Chondrocyte (in vitro differentiated cells): Measurements from ENCODE around the gene STK32B. TPM values are rescaled to one million over a fixed set of nuclear protein-coding genes. Genes with fewer than 3 reads are reported as not detected.

Experiments used
- DNase-seq: peaks from one replicate; pipeline ENCODE4 v3.0.0; 2021; ENCODE audit warnings: mixed read lengths, low spot score
- H3K27ac Mint-ChIP-seq: one replicate; pipeline ENCODE4 v1.8.0; 2021; ENCODE audit warnings: mild to moderate bottlenecking, moderate library complexity, mixed read lengths; ENCODE audit not compliant: unreplicated experiment
- H3K27me3 Mint-ChIP-seq: 2 replicates; pipeline ENCODE4 v1.8.0; 2021; ENCODE audit warnings: low read depth, mixed read lengths
- H3K36me3 Mint-ChIP-seq: 2 replicates; pipeline ENCODE4 v1.8.0; 2021; ENCODE audit warnings: low read depth, mixed read lengths
- H3K4me1 Mint-ChIP-seq: 2 replicates; pipeline ENCODE4 v1.8.0; 2021; ENCODE audit warnings: low read depth, mild to moderate bottlenecking, mixed read lengths
- H3K4me3 Mint-ChIP-seq: one replicate; pipeline ENCODE4 v1.8.0; 2021; ENCODE audit warnings: mild to moderate bottlenecking, moderate library complexity, mixed read lengths; ENCODE audit not compliant: unreplicated experiment
- H3K9me3 Mint-ChIP-seq: 2 replicates; pipeline ENCODE4 v1.8.0; 2021; ENCODE audit warnings: low read depth, mixed read lengths
- total RNA-seq: library from RNA; stranded (reverse); gene quantifications from 3 replicates; pipeline ENCODE4 v1.2.1, GENCODE V29; 2021
- TF ChIP-seq, protein P1 (sequence below): fragments of 200-600 bp; sonication (generic); IDR thresholded peaks from 2 replicates; pipeline ENCODE4 v1.5.0; 2021; ENCODE audit warnings: antibody characterized with exemption, mild to moderate bottlenecking, moderate library complexity

The STK32B gene
- total RNA-seq, 1 donor from 2014 or later: 14.2 TPM

DNA sequence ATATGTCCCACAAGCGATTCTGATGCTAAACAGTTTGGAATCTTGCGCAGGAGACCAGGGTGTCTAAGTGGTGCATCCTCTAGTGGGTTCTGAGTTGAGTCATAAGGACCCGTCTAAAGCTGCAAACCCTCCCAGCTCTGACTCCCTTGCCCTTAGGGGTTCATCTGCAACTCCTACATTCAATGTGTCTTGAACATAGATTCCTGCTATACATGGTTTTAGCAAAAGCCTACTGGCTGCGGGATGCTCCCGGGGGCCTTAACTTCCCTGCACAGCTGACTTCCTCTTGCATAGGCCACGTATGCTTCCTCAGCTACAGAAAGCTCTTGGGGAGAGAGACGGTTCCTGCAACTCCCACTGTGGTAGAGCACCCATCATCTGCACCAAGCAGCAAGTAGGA lies 420.4 kb downstream of the STK32B start:
- Mint-ChIP-seq H3K4me3 (no peak overlapping the region), H3K9me3 (no peaks in the 10 kb centered on the region), H3K27ac (no peak overlapping the region), H3K36me3 (peaks cover 1% of the 10 kb centered on the region), H3K4me1 (no peaks in the 10 kb centered on the region), H3K27me3 (no peaks in the 10 kb centered on the region)
- TF ChIP-seq, protein P1, sequence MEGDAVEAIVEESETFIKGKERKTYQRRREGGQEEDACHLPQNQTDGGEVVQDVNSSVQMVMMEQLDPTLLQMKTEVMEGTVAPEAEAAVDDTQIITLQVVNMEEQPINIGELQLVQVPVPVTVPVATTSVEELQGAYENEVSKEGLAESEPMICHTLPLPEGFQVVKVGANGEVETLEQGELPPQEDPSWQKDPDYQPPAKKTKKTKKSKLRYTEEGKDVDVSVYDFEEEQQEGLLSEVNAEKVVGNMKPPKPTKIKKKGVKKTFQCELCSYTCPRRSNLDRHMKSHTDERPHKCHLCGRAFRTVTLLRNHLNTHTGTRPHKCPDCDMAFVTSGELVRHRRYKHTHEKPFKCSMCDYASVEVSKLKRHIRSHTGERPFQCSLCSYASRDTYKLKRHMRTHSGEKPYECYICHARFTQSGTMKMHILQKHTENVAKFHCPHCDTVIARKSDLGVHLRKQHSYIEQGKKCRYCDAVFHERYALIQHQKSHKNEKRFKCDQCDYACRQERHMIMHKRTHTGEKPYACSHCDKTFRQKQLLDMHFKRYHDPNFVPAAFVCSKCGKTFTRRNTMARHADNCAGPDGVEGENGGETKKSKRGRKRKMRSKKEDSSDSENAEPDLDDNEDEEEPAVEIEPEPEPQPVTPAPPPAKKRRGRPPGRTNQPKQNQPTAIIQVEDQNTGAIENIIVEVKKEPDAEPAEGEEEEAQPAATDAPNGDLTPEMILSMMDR: no peak
- DNase-seq: no peak

GRCh38 chr4:5472160-5472591 lies 420.9 kb downstream of the STK32B start:
- TF ChIP-seq, protein P1: no peak

GRCh38 chr4:5473125-5473524 lies 421.8 kb downstream of the STK32B start:
- no peaks in the 10 kb centered on the region for H3K4me1 Mint-ChIP-seq
- DNase-seq: no peak
- H3K27ac Mint-ChIP-seq: no peak overlapping the region
- no peaks in the 10 kb centered on the region for H3K27me3 Mint-ChIP-seq
- H3K9me3 Mint-ChIP-seq: no peaks in the 10 kb centered on the region
- H3K36me3 Mint-ChIP-seq: no peaks in the 10 kb centered on the region
- no peak overlapping the region for H3K4me3 Mint-ChIP-seq
- TF ChIP-seq, protein P1: no peak

More at GRCh38 chr4:5472160-5472591, 420.9 kb downstream of the STK32B start:
- Mint-ChIP-seq H3K9me3 (no peaks in the 10 kb centered on the region), H3K36me3 (peaks cover 1% of the 10 kb centered on the region), H3K27me3 (no peaks in the 10 kb centered on the region), H3K4me1 (no peaks in the 10 kb centered on the region), H3K4me3 (no peak overlapping the region), H3K27ac (no peak overlapping the region)
- no peak for DNase-seq

GRCh38 chr4:5474756-5475155 lies 423.5 kb downstream of the STK32B start:
- Mint-ChIP-seq H3K36me3 (no peaks in the 10 kb centered on the region), H3K4me1 (no peaks in the 10 kb centered on the region), H3K4me3 (no peak overlapping the region), H3K27me3 (no peaks in the 10 kb centered on the region), H3K9me3 (no peaks in the 10 kb centered on the region), H3K27ac (no peak overlapping the region)
- DNase-seq: no peak
- TF ChIP-seq, protein P1: no peak

- H3K4me1 Mint-ChIP-seq: no peaks in the 10 kb centered on the region
- no peaks in the 10 kb centered on the region for H3K27me3 Mint-ChIP-seq
- peaks cover 6% of the 10 kb centered on the region for H3K9me3 Mint-ChIP-seq
- no peak for DNase-seq
- H3K36me3 Mint-ChIP-seq: peaks cover 3% of the 10 kb centered on the region
- TF ChIP-seq, protein P1: no peak
- H3K4me3 Mint-ChIP-seq: no peak overlapping the region
- H3K27ac Mint-ChIP-seq: no peak overlapping the region
Measured at GRCh38 chr4:5477613-5478012, 426.3 kb downstream of the STK32B start.
